SK-N-SH (cell line): ENCODE results near the gene C1orf210. TPM values are rescaled to one million over a fixed set of nuclear protein-coding genes. Genes with fewer than 3 reads are reported as not detected.

Experiments
- CTCF ChIA-PET: fragments of 300-600, 350-600 bp; formaldehyde crosslinking; extraction: SDS; loops from one replicate; lab custom pipeline; 2021; lab: Yijun Ruan, JAX
- POLR2A ChIA-PET: fragments of 350-600 bp; sonication (Branson Sonifier 250); formaldehyde crosslinking; extraction: SDS; loops from one replicate; lab custom pipeline; 2020; ENCODE audit warnings: antibody characterized with exemption, inconsistent platforms; lab: Yijun Ruan, JAX
- DNase-seq: peaks from one replicate; pipeline ENCODE4 v3.0.0; 2012
- H2AFZ ChIP-seq: fragments of 200-600 bp; sonication (generic); 2 replicates; pipeline ENCODE4 v1.8.1; 2016; ENCODE audit warnings: antibody characterized with exemption, mild to moderate bottlenecking, low read depth
- H3F3A ChIP-seq: fragments of 200-600 bp; sonication (generic); replicated peaks from 2 replicates; pipeline ENCODE3; 2016; ENCODE audit warnings: antibody characterized with exemption, mild to moderate bottlenecking; ENCODE audit not compliant: insufficient read depth
- H3K27ac ChIP-seq, 2 experiments: fragments of 200-500 bp in 1 of 2; fragments of 200-600 bp in 1 of 2; sonication (Bioruptor generic) in 1 of 2; sonication (generic), shearing (Covaris generic) in 1 of 2; 2 replicates each; pipeline versions ENCODE4 v1.5.1 to v1.6.1; 2014 to 2016; ENCODE audit warnings: low read depth in 2 of 2, inconsistent platforms in 1 of 2, low read length in 1 of 2, mild to moderate bottlenecking in 1 of 2, mixed read lengths in 1 of 2
- H3K27me3 ChIP-seq: fragments of 200-600 bp; sonication (generic), shearing (Covaris generic); 2 replicates; pipeline ENCODE4 v1.6.1; 2016; ENCODE audit warnings: mixed run types; ENCODE audit not compliant: insufficient read depth
- H3K36me3 ChIP-seq, 2 experiments: fragments of 200-500 bp in 1 of 2; fragments of 200-600 bp in 1 of 2; sonication (Bioruptor generic) in 1 of 2; sonication (generic) in 1 of 2; replicated peaks in 1 of 2; 2 replicates each; pipeline versions ENCODE3 to v1.5.1; 2014 to 2016; ENCODE audit warnings: low read length in 1 of 2, mild to moderate bottlenecking in 1 of 2; ENCODE audit not compliant: insufficient read depth in 2 of 2, control insufficient read depth in 1 of 2
- H3K4me1 ChIP-seq, 2 experiments: fragments of 200-500 bp in 1 of 2; fragments of 200-600 bp in 1 of 2; sonication (Bioruptor generic) in 1 of 2; sonication (generic), shearing (Covaris generic) in 1 of 2; 2 replicates each; pipeline versions ENCODE4 v1.5.1 to v1.6.1; 2014 to 2016; ENCODE audit warnings: low read depth in 1 of 2, low read length in 1 of 2, mixed run types in 1 of 2; ENCODE audit not compliant: insufficient read depth in 2 of 2, control insufficient read depth in 1 of 2
- H3K4me2 ChIP-seq: fragments of 200-600 bp; sonication (generic), shearing (Covaris generic); 2 replicates; pipeline ENCODE4 v1.6.1; 2017; ENCODE audit warnings: mixed run types
- H3K4me3 ChIP-seq, 2 experiments: fragments of 200-500 bp in 1 of 2; fragments of 200-600 bp in 1 of 2; sonication (Bioruptor generic) in 1 of 2; sonication (generic), shearing (Covaris generic) in 1 of 2; 2 replicates each; pipeline versions ENCODE4 v1.5.1 to v1.8.1; 2014 to 2016; ENCODE audit warnings: low read depth in 2 of 2, inconsistent platforms in 1 of 2, low read length in 1 of 2, mild to moderate bottlenecking in 1 of 2, mixed read lengths in 1 of 2, moderate library complexity in 1 of 2
- H3K79me2 ChIP-seq: fragments of 200-600 bp; sonication (generic); 2 replicates; pipeline ENCODE4 v1.8.1; 2017; ENCODE audit warnings: mild to moderate bottlenecking; ENCODE audit not compliant: insufficient read depth
- H3K9ac ChIP-seq: fragments of 200-600 bp; sonication (generic); 2 replicates; pipeline ENCODE4 v1.6.1; 2017; ENCODE audit warnings: mixed run types
- H3K9me2 ChIP-seq: fragments of 200-600 bp; sonication (generic); 2 replicates; pipeline ENCODE4 v1.6.1; 2017; ENCODE audit warnings: mixed run types
- H3K9me3 ChIP-seq: fragments of 200-600 bp; sonication (generic); 2 replicates; pipeline ENCODE4 v1.6.1; 2017; ENCODE audit warnings: mixed run types, mild to moderate bottlenecking, moderate library complexity
- H4K20me1 ChIP-seq: fragments of 200-600 bp; sonication (generic); 2 replicates; pipeline ENCODE4 v1.6.1; 2017; ENCODE audit warnings: mild to moderate bottlenecking, mixed run types; ENCODE audit not compliant: insufficient read depth
- CHD2 ChIP-seq: fragments of 150-350 bp; IDR thresholded peaks from 2 replicates; pipeline ENCODE4 v1.6.1; 2018; ENCODE audit warnings: low read length; ENCODE audit not compliant: partially characterized antibody
- ELF1 ChIP-seq: IDR thresholded peaks from 2 replicates; pipeline ENCODE4 v1.4.0; 2012
- EP300 ChIP-seq, 2 experiments: IDR thresholded peaks; 2 replicates each; pipeline versions ENCODE4 v1.4.0 to v1.6.1; 2012; ENCODE audit warnings: borderline replicate concordance in 1 of 2, low read depth in 1 of 2, low read length in 1 of 2
- FOSL2 ChIP-seq: IDR thresholded peaks from 2 replicates; pipeline ENCODE4 v1.4.0; 2012; ENCODE audit warnings: low read depth, mild to moderate bottlenecking, moderate library complexity, borderline replicate concordance
- MAX ChIP-seq: IDR thresholded peaks from 2 replicates; pipeline ENCODE4 v1.4.0; 2012; ENCODE audit warnings: low read depth
- MEF2A ChIP-seq: IDR thresholded peaks from 2 replicates; pipeline ENCODE4 v1.4.0; 2012; ENCODE audit warnings: low read depth, borderline replicate concordance
- MXI1 ChIP-seq: IDR thresholded peaks from 2 replicates; pipeline ENCODE4 v1.6.1; 2012; ENCODE audit warnings: mild to moderate bottlenecking, low read depth, low read length, improper control_type of control experiment
- RXRA ChIP-seq: IDR thresholded peaks from 2 replicates; pipeline ENCODE4 v1.4.0; 2012; ENCODE audit warnings: low read depth, mild to moderate bottlenecking, borderline replicate concordance
- WGBS: methylation state at CpG from one replicate; pipeline ENCODE4 v1.1.6; 2017; ENCODE audit warnings: low lambda C conversion rate; 5-methylcytosine and 5-hydroxymethylcytosine counted together
- polyA plus RNA-seq, 3 experiments: library from polyadenylated mRNA; depleted of rRNA; stranded (reverse); fragments of >200 nt; gene quantifications; 2 replicates each; pipeline ENCODE4 v1.2.3, GENCODE V29; 2012
- TF ChIP-seq, protein P1 (sequence below): IDR thresholded peaks from 2 replicates; pipeline ENCODE4 v1.4.0; 2012; ENCODE audit warnings: low read depth, borderline replicate concordance
- TF ChIP-seq, protein P2 (sequence below): fragments of 150-350 bp; IDR thresholded peaks from 2 replicates; pipeline ENCODE4 v1.6.1; 2017; ENCODE audit warnings: antibody characterized with exemption, low read length, low read depth, borderline replicate concordance

C1orf210 gene
- polyA plus RNA-seq, 1 of the 3 experiments (the other 2 are of a cell fraction), result not detected

GRCh38 chr1:43312663-43313515 lies 27.5 kb upstream of the C1orf210 start:
- Histone ChIP-seq H3F3A (no peaks in the 10 kb centered on the region), H3K9ac (no peak overlapping the region), H3K4me3 (no peak overlapping the region), H3K4me1 (no peaks in the 10 kb centered on the region), H3K4me2 (no peak overlapping the region), H2AFZ (no peak overlapping the region), H3K36me3 (no peaks in the 10 kb centered on the region), H3K79me2 (no peaks in the 10 kb centered on the region), H3K27me3 (no peaks in the 10 kb centered on the region), H3K27ac (no peak overlapping the region), H3K9me2 (no peaks in the 10 kb centered on the region), H4K20me1 (no peaks in the 10 kb centered on the region), H3K9me3 (no peaks in the 10 kb centered on the region)
- 80% methylated on average over 22 of the region's 24 CpGs for WGBS
- CTCF ChIA-PET, result no interaction called here
- no peak for TF ChIP-seq MAX
- TF ChIP-seq CHD2, result no peak
- TF ChIP-seq, protein P1, sequence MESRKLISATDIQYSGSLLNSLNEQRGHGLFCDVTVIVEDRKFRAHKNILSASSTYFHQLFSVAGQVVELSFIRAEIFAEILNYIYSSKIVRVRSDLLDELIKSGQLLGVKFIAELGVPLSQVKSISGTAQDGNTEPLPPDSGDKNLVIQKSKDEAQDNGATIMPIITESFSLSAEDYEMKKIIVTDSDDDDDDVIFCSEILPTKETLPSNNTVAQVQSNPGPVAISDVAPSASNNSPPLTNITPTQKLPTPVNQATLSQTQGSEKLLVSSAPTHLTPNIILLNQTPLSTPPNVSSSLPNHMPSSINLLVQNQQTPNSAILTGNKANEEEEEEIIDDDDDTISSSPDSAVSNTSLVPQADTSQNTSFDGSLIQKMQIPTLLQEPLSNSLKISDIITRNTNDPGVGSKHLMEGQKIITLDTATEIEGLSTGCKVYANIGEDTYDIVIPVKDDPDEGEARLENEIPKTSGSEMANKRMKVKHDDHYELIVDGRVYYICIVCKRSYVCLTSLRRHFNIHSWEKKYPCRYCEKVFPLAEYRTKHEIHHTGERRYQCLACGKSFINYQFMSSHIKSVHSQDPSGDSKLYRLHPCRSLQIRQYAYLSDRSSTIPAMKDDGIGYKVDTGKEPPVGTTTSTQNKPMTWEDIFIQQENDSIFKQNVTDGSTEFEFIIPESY, result no peak
- no peak for TF ChIP-seq EP300 (IDR thresholded peaks at IDR 0.05; ENCODE audit: borderline replicate concordance in 1 of 2, low read depth in 1 of 2, low read length in 1 of 2)
- no peak for TF ChIP-seq ELF1
- no peak for TF ChIP-seq MEF2A
- no peak for TF ChIP-seq FOSL2
- TF ChIP-seq, protein P2, sequence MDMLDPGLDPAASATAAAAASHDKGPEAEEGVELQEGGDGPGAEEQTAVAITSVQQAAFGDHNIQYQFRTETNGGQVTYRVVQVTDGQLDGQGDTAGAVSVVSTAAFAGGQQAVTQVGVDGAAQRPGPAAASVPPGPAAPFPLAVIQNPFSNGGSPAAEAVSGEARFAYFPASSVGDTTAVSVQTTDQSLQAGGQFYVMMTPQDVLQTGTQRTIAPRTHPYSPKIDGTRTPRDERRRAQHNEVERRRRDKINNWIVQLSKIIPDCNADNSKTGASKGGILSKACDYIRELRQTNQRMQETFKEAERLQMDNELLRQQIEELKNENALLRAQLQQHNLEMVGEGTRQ, result no peak
- TF ChIP-seq MXI1, result no peak
- DNase-seq, result no peak
- POLR2A ChIA-PET, result no interaction called here

DNA sequence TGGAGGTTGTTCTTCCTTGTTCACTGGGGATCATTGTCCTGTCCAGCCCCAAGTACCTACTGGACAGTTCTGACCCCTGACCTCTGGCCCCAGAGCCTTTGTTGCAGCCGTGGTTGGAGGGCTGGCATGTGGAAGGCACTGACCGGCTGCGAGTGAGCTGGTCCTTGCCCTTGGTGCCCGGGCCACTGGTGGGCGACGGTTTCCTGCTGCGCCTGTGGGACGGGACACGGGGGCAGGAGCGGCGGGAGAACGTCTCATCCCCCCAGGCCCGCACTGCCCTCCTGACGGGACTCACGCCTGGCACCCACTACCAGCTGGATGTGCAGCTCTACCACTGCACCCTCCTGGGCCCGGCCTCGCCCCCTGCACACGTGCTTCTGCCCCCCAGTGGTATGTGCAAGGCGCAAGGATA lies 26.8 kb upstream of the C1orf210 start:
- TF ChIP-seq RXRA, result no peak
- TF ChIP-seq, protein P2, result no peak
- Histone ChIP-seq H3K27me3 (no peaks in the 10 kb centered on the region), H3K4me1 (no peaks in the 10 kb centered on the region), H3K4me3 (no peak overlapping the region), H4K20me1 (no peaks in the 10 kb centered on the region), H3K36me3 (no peaks in the 10 kb centered on the region), H3K9me3 (no peaks in the 10 kb centered on the region), H3K27ac (no peak overlapping the region), H2AFZ (no peak overlapping the region), H3F3A (no peaks in the 10 kb centered on the region), H3K9ac (no peak overlapping the region), H3K79me2 (no peaks in the 10 kb centered on the region), H3K4me2 (no peak overlapping the region), H3K9me2 (no peaks in the 10 kb centered on the region)
- DNase-seq, result no peak
- ChIA-PET CTCF (no interaction called here), POLR2A (no interaction called here)
- 73% methylated on average over 9 of the region's 19 CpGs for WGBS
